HepG2 (cell line): ENCODE data around the gene COBLL1. TPM values are rescaled to one million over a fixed set of nuclear protein-coding genes. Genes with fewer than 3 reads are reported as not detected.

Source experiments
- BCL6 ChIP-seq: IDR thresholded peaks from 2 replicates; pipeline ENCODE4 v1.6.1; 2016; ENCODE audit warnings: missing genetic modification reagents, missing compliant biosample characterization
- JUN ChIP-seq: sonication (generic); formaldehyde crosslinking; IDR thresholded peaks from 2 replicates; pipeline ENCODE4 v1.4.0; 2020; ENCODE audit warnings: mild to moderate bottlenecking, missing genetic modification reagents
- MEIS1 ChIP-seq: sonication (generic); formaldehyde crosslinking; IDR thresholded peaks from 2 replicates; pipeline ENCODE4 v1.9.0; 2021; ENCODE audit warnings: mild to moderate bottlenecking, missing genetic modification reagents, moderate library complexity, borderline replicate concordance
- MIER3 ChIP-seq: IDR thresholded peaks from 2 replicates; pipeline ENCODE4 v1.6.1; 2016; ENCODE audit warnings: missing compliant biosample characterization, borderline replicate concordance
- NAIF1 ChIP-seq: sonication (generic); formaldehyde crosslinking; IDR thresholded peaks from 2 replicates; pipeline ENCODE4 v1.5.0; 2020; ENCODE audit warnings: mild to moderate bottlenecking, missing genetic modification reagents, borderline replicate concordance
- NFYC ChIP-seq: IDR thresholded peaks from 2 replicates; pipeline ENCODE4 v1.6.1; 2016; ENCODE audit warnings: missing genetic modification reagents, missing compliant biosample characterization
- NR0B2 ChIP-seq: sonication (generic); formaldehyde crosslinking; IDR thresholded peaks from 2 replicates; pipeline ENCODE4 v1.4.0; 2020; ENCODE audit warnings: mild to moderate bottlenecking, missing genetic modification reagents
- RBFOX2 ChIP-seq: fragments of 200-400 bp; formaldehyde crosslinking; IDR thresholded peaks from 2 replicates; pipeline ENCODE4 v1.6.1; 2017; ENCODE audit warnings: low read depth, mild to moderate bottlenecking, low read length
- SATB2 ChIP-seq: sonication (generic); formaldehyde crosslinking; IDR thresholded peaks from 2 replicates; pipeline ENCODE4 v1.5.0; 2020; ENCODE audit warnings: missing genetic modification reagents
- TBP ChIP-seq: sonication (generic); formaldehyde crosslinking; IDR thresholded peaks from 2 replicates; pipeline ENCODE4 v1.5.0; 2020; ENCODE audit warnings: missing genetic modification reagents
- TEF ChIP-seq: sonication (generic); formaldehyde crosslinking; IDR thresholded peaks from 2 replicates; pipeline ENCODE4 v1.5.0; 2020; ENCODE audit warnings: missing genetic modification reagents
- TSC22D2 ChIP-seq: sonication (generic); formaldehyde crosslinking; IDR thresholded peaks from 2 replicates; pipeline ENCODE4 v1.5.1; 2020; ENCODE audit warnings: missing genetic modification reagents, mild to moderate bottlenecking, borderline replicate concordance
- UBTF ChIP-seq: sonication (generic); formaldehyde crosslinking; IDR thresholded peaks from 2 replicates; pipeline ENCODE4 v1.4.0; 2020; ENCODE audit warnings: mild to moderate bottlenecking, missing genetic modification reagents
- ZBTB1 ChIP-seq: sonication (generic); formaldehyde crosslinking; IDR thresholded peaks from 2 replicates; pipeline ENCODE4 v1.4.0; 2020; ENCODE audit warnings: missing genetic modification reagents, borderline replicate concordance
- ZNF234 ChIP-seq: sonication (generic); formaldehyde crosslinking; conservative IDR thresholded peaks from 2 replicates; pipeline ENCODE4 v1.5.1; 2020; ENCODE audit warnings: mild to moderate bottlenecking, missing genetic modification reagents
- ZNF567 ChIP-seq: sonication (generic); formaldehyde crosslinking; IDR thresholded peaks from 2 replicates; pipeline ENCODE4 v1.8.1; 2023; ENCODE audit warnings: mild to moderate bottlenecking, missing genetic modification reagents, borderline replicate concordance
- ZNF576 ChIP-seq: sonication (generic); formaldehyde crosslinking; IDR thresholded peaks from 2 replicates; pipeline ENCODE4 v1.4.0; 2020; ENCODE audit warnings: mild to moderate bottlenecking, missing genetic modification reagents
- ZNF629 ChIP-seq: sonication (generic); formaldehyde crosslinking; conservative IDR thresholded peaks from 2 replicates; pipeline ENCODE4 v1.5.0; 2020; ENCODE audit warnings: missing genetic modification reagents
- ZNF782 ChIP-seq: sonication (generic); formaldehyde crosslinking; IDR thresholded peaks from 2 replicates; pipeline ENCODE4 v1.4.0; 2020; ENCODE audit warnings: missing genetic modification reagents, mild to moderate bottlenecking, borderline replicate concordance
- ZNF792 ChIP-seq: IDR thresholded peaks from 2 replicates; pipeline ENCODE4 v1.6.1; 2016
- polyA plus RNA-seq, 8 experiments: library from polyadenylated mRNA; depleted of rRNA in 3 of 8; stranded (reverse) in 7 of 8; unstranded in 1 of 8; fragments of >200 nt; fragmentation: Illumina TruSeq in 4 of 8; extraction: Trizol in 4 of 8; gene quantifications; 2 replicates each; pipeline versions ENCODE4 v1.2.1 to v1.2.3, GENCODE V29; 2011 to 2016; ENCODE audit warnings: low read depth in 4 of 8, missing spikeins in 1 of 8, mixed read lengths in 1 of 8; ENCODE audit not compliant: insufficient read depth in 1 of 8
- total RNA-seq, 5 experiments: library from RNA; depleted of rRNA; stranded (reverse); fragments of >200 nt; fragmentation: Illumina TruSeq; extraction: Trizol; gene quantifications; 2 replicates each; pipeline ENCODE4 v1.2.3, GENCODE V29; 2016; ENCODE audit warnings: low read depth in 1 of 5
- TF ChIP-seq, protein P1 (sequence below): sonication (generic); formaldehyde crosslinking; IDR thresholded peaks from 2 replicates; pipeline ENCODE4 v1.4.0; 2020; ENCODE audit warnings: missing genetic modification reagents, borderline replicate concordance
- TF ChIP-seq, protein P2 (sequence below): sonication (generic); formaldehyde crosslinking; IDR thresholded peaks from 2 replicates; pipeline ENCODE4 v1.5.0; 2020; ENCODE audit warnings: missing genetic modification reagents

Gene COBLL1
- total and polyA plus RNA-seq, 2 of the 13 experiments (the other 11 are each of a cell fraction or from before 2014, with no cell fraction given): 32.6 to 86.8 TPM

DNA sequence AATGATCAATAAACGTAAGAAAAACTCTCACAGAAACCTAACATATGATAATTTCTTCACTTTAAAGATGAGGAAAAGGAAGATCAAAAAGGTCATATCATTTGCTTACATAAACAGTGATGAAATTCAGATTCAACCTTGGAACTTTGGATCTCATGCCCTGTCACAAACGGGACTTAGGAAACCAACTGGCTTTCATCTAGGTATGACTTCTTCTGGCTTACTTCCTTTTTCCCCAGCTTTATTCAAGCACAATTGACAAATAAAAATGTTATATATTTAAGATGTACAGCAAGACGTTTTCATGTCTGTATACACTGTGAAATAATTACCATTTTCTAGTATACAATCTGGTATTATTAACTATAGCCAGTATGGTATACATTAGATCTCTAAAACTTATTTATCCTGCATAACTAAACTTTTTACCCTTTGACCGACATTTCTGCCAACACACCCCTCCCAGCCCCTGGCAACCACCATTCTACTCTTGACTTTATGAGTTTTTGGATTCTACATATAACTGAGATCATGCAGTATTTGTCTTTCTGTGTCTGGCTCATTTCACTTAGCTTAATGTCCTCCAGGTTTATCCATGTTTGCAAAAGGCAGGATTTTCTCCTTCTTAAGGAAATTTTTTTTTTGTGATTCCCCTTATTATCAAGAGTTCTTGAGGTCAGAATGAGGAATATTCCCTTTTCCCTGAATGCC is 46.0 kb upstream of the COBLL1 start (continued):
- TF ChIP-seq ZBTB1 (CRISPR knock-in tag) (no peak), NFYC (CRISPR knock-in tag) (no peak), ZNF782 (CRISPR knock-in tag) (no peak), UBTF (CRISPR knock-in tag) (no peak), TEF (CRISPR knock-in tag) (no peak; the same call in 1 of the 2 replicates), RBFOX2 (peak; percentile 65), BCL6 (CRISPR knock-in tag) (peak; percentile 89), ZNF234 (CRISPR knock-in tag) (no peak), NAIF1 (CRISPR knock-in tag) (no peak), NR0B2 (CRISPR knock-in tag) (no peak), ZNF567 (CRISPR knock-in tag) (no peak), MIER3 (peak; percentile 95), ZNF792 (peak; percentile 68), MEIS1 (CRISPR knock-in tag) (peak; percentile 78; the same call in 1 of the 2 replicates), JUN (CRISPR knock-in tag) (no peak), ZNF629 (CRISPR knock-in tag) (no peak), ZNF576 (CRISPR knock-in tag) (no peak), TSC22D2 (CRISPR knock-in tag) (no peak), SATB2 (CRISPR knock-in tag) (no peak), TBP (CRISPR knock-in tag) (no peak)
- TF ChIP-seq, protein P1, sequence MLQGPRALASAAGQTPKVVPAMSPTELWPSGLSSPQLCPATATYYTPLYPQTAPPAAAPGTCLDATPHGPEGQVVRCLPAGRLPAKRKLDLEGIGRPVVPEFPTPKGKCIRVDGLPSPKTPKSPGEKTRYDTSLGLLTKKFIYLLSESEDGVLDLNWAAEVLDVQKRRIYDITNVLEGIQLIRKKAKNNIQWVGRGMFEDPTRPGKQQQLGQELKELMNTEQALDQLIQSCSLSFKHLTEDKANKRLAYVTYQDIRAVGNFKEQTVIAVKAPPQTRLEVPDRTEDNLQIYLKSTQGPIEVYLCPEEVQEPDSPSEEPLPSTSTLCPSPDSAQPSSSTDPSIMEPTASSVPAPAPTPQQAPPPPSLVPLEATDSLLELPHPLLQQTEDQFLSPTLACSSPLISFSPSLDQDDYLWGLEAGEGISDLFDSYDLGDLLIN: no peak
- TF ChIP-seq, protein P2, sequence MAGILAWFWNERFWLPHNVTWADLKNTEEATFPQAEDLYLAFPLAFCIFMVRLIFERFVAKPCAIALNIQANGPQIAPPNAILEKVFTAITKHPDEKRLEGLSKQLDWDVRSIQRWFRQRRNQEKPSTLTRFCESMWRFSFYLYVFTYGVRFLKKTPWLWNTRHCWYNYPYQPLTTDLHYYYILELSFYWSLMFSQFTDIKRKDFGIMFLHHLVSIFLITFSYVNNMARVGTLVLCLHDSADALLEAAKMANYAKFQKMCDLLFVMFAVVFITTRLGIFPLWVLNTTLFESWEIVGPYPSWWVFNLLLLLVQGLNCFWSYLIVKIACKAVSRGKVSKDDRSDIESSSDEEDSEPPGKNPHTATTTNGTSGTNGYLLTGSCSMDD (CRISPR knock-in tag): no peak
